ENCODE data around the gene TUT4. TPM values are rescaled to one million over a fixed set of nuclear protein-coding genes. Genes with fewer than 3 reads are reported as not detected.

TUT4 gene
- total and polyA plus RNA-seq, 2 donors (not counting 3 experiments of a cell fraction or from before 2014, with no cell fraction given): 24.7 to 41.2 TPM

DNA sequence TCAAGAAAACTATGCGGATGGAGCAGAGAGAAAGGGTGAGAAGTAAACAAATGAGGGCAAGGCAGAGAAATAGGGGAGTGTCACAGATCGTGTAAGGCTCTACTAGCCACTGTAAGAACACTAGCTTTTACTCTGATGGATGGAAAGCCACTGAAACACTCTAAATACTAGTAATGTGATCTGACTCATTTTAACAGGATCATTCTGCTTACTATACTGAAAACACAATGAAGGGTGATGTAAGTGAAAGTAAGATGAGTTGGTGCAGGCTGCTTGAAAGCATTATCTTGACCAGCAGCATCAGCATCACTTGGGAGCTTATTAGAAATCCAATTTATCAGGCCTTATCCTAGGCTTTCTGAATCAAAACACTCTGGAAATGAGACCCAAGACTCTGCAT lies 32.7 kb downstream of the TUT4 start:
- POLR2A ChIA-PET: no interaction called here
- dilution Hi-C loops (cut with MboI; ENCODE audit: extremely low pct_ligation_motif_present, low sequenced_read_pairs): no loop called here
- Histone ChIP-seq H2AFZ (ENCODE audit: low read depth, low read length) (no peak overlapping the region), H3K9me1 (replicated peaks; ENCODE audit: control insufficient read depth, extremely low read depth, insufficient read depth, low read length) (no peaks in the 10 kb centered on the region), H3K9me3 (replicated peaks; ENCODE audit: control insufficient read depth, insufficient read depth, low read length) (no peaks in the 10 kb centered on the region), H3K36me3 (ENCODE audit: control insufficient read depth in 2 of 2, extremely low read depth in 1 of 2, insufficient read depth in 2 of 2, low read length in 2 of 2) (peaks cover 0 to under 1% of the 10 kb centered on the region in 2 experiments), H3K27me3 (ENCODE audit: control insufficient read depth in 2 of 2, insufficient read depth in 2 of 2, low read length in 2 of 2) (no peaks in the 10 kb centered on the region), H3K4me3 (replicated peaks in 1 of 3; ENCODE audit: insufficient read depth in 1 of 3, low read depth in 1 of 3, low read length in 3 of 3) (no peak overlapping the region), H3K79me2 (ENCODE audit: control insufficient read depth, insufficient read depth, low read length) (no peaks in the 10 kb centered on the region), H3K27ac (ENCODE audit: insufficient read depth, low read depth, low read length) (no peak overlapping the region), H3K9ac (replicated peaks; ENCODE audit: extremely low read depth, insufficient read depth, low read length) (no peak overlapping the region), H4K20me1 (replicated peaks; ENCODE audit: control insufficient read depth, extremely low read depth, insufficient read depth, low read length) (no peaks in the 10 kb centered on the region), H3K4me1 (ENCODE audit: control insufficient read depth, extremely low read depth, insufficient read depth, low read length) (no peaks in the 10 kb centered on the region), H3K4me2 (ENCODE audit: insufficient read depth, low read length) (no peak overlapping the region)
- no peak for DNase-seq (ENCODE audit: low read depth, low spot score)
- no peak for TF ChIP-seq GATA2 (IDR thresholded peaks at IDR 0.05; ENCODE audit: insufficient read depth, insufficient read length, low read depth, low read length)
- no peak for TF ChIP-seq FOS (IDR thresholded peaks at IDR 0.05; ENCODE audit: borderline replicate concordance, insufficient read depth, low read length)
- TF ChIP-seq, protein P1, sequence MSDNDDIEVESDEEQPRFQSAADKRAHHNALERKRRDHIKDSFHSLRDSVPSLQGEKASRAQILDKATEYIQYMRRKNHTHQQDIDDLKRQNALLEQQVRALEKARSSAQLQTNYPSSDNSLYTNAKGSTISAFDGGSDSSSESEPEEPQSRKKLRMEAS (IDR thresholded peaks at IDR 0.05; ENCODE audit: insufficient read depth, insufficient read length): no peak
- no peak for TF ChIP-seq CTCF (IDR thresholded peaks at IDR 0.05; ENCODE audit: extremely low read depth in 1 of 2, insufficient read depth in 1 of 2, low read depth in 1 of 2, low read length in 2 of 2)
- no peak for FAIRE-seq
- BruUV-seq (replicated peaks): no TSS peak
- intact Hi-C loops (cut with micrococcal nuclease): no loop called here
- CTCF ChIA-PET: interaction anchor here (1.3 kb wide), 1 partner anchor 9 kb away, joined by 5 read pairs; no protein-coding TSS in a partner anchor

DNA sequence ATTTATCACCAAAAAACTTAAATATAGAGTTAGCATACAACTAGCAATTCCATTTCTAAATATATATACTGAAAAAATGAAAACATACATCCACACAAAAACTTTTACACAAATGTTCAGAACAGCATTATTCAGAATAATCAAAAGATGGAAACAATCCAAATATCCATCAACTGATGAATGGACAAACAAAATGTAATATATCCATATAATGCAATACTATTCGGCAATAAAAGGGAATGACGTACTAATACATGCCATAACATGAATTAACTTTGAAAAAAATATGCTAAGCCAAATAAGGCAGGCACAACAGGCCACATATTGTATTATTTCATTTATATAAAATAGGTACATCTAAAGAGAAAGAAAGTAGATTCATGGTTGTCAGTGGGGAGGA lies 33.9 kb downstream of the TUT4 start:
- ChIA-PET POLR2A (no interaction called here), CTCF (interaction anchor here (0.6 kb wide), 1 partner anchor 1006 kb away, joined by 3 read pairs; no protein-coding TSS in a partner anchor)
- Histone ChIP-seq H3K79me2 (ENCODE audit: control insufficient read depth, insufficient read depth, low read length) (no peaks in the 10 kb centered on the region), H3K9me1 (replicated peaks; ENCODE audit: control insufficient read depth, extremely low read depth, insufficient read depth, low read length) (no peaks in the 10 kb centered on the region), H3K27me3 (ENCODE audit: control insufficient read depth in 2 of 2, insufficient read depth in 2 of 2, low read length in 2 of 2) (no peaks in the 10 kb centered on the region), H3K9me3 (replicated peaks; ENCODE audit: control insufficient read depth, insufficient read depth, low read length) (no peaks in the 10 kb centered on the region), H4K20me1 (replicated peaks; ENCODE audit: control insufficient read depth, extremely low read depth, insufficient read depth, low read length) (no peaks in the 10 kb centered on the region), H3K27ac (ENCODE audit: insufficient read depth, low read depth, low read length) (no peak overlapping the region), H3K4me1 (ENCODE audit: control insufficient read depth, extremely low read depth, insufficient read depth, low read length) (no peaks in the 10 kb centered on the region), H3K4me2 (ENCODE audit: insufficient read depth, low read length) (no peak overlapping the region), H3K36me3 (ENCODE audit: control insufficient read depth in 2 of 2, extremely low read depth in 1 of 2, insufficient read depth in 2 of 2, low read length in 2 of 2) (peaks cover 0 to 4% of the 10 kb centered on the region in 2 experiments), H3K9ac (replicated peaks; ENCODE audit: extremely low read depth, insufficient read depth, low read length) (no peak overlapping the region), H3K4me3 (replicated peaks in 1 of 3; ENCODE audit: insufficient read depth in 1 of 3, low read depth in 1 of 3, low read length in 3 of 3) (no peak overlapping the region), H2AFZ (ENCODE audit: low read depth, low read length) (no peak overlapping the region)
- intact Hi-C loops (cut with micrococcal nuclease) (loop anchor here (10.0 kb wide), 1 partner anchor 64 kb away; no protein-coding TSS in a partner anchor), dilution Hi-C loops (cut with MboI; ENCODE audit: extremely low pct_ligation_motif_present, low sequenced_read_pairs) (no loop called here)
- FAIRE-seq: no peak
- no TSS peak for BruUV-seq (replicated peaks)
- no peak for DNase-seq (ENCODE audit: low read depth, low spot score)
- TF ChIP-seq FOS (IDR thresholded peaks at IDR 0.05; ENCODE audit: borderline replicate concordance, insufficient read depth, low read length) (no peak), CTCF (IDR thresholded peaks at IDR 0.05; ENCODE audit: extremely low read depth in 1 of 2, insufficient read depth in 1 of 2, low read depth in 1 of 2, low read length in 2 of 2) (no peak), POLR2A (IDR thresholded peaks at IDR 0.05; ENCODE audit: low read depth, low read length) (no peak), EZH2 (IDR thresholded peaks at IDR 0.05; ENCODE audit: borderline replicate concordance, low read depth, low read length, severe bottlenecking) (no peak), POLR2AphosphoS5 (IDR thresholded peaks at IDR 0.05; ENCODE audit: insufficient read depth, low read depth, low read length) (no peak), JUN (IDR thresholded peaks at IDR 0.05; ENCODE audit: borderline replicate concordance, insufficient read depth, insufficient read length, low read depth) (no peak), GATA2 (IDR thresholded peaks at IDR 0.05; ENCODE audit: insufficient read depth, insufficient read length, low read depth, low read length) (no peak), MYC (IDR thresholded peaks at IDR 0.05; ENCODE audit: low read depth, low read length) (no peak)
- TF ChIP-seq, protein P1 (IDR thresholded peaks at IDR 0.05; ENCODE audit: insufficient read depth, insufficient read length): no peak

Measured in endothelial cell of umbilical vein (primary cell).